Measurements from ENCODE around the gene SLC35A4. TPM values are rescaled to one million over a fixed set of nuclear protein-coding genes. Genes with fewer than 3 reads are reported as not detected.

SLC35A4 gene
- total RNA-seq, 1 experiment from 2014 or later, result 66.2 TPM

DNA sequence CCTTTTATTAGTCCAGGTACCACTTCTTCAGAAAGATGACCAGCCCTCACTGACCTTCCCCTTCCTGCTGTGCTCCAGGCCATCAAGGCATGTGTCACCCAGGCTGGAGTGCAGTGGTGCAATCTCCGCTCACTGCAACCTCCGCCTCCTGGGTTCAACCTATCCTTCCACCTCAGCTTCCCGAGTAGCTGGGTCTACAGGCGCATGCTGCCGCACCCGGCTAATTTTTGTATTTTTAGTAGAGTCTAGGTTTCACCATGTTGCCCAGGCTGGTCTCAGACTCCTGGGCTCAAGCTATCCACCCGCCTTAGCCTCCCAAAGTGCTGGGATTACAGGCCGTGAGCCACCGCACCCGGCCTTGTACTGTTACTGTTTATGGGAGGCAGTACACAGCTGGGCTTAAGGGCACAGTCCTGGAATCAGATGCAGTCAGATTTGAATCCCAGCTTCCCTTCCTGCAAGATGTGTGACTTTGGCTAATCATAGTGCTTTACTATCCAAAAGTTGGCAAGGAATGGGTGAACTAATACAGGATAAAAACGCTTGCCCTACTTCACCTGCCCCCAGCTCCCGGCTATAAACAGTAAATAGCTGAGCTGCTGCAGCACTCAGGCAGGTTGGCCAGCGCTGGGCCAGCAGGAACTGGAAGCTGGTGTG is 17.6 kb upstream of the SLC35A4 start:
- Histone ChIP-seq H3K9me2 (ENCODE audit: insufficient read depth) (no peaks in the 10 kb centered on the region), H3K4me3 (no peak overlapping the region), H3K27me3 (ENCODE audit: insufficient read depth, low read depth) (no peaks in the 10 kb centered on the region), H3K4me1 (replicated peaks; ENCODE audit: insufficient read depth) (no peaks in the 10 kb centered on the region), H3F3A (ENCODE audit: insufficient read depth, low read depth) (peaks cover 33% of the 10 kb centered on the region; the same call in 1 of the 2 replicates), H3K36me3 (ENCODE audit: low read depth) (peaks cover 7% of the 10 kb centered on the region; the same call in 1 of the 2 replicates), H2AFZ (no peak overlapping the region), H3K27ac (no peak overlapping the region), H3K9me3 (ENCODE audit: insufficient read depth, low read depth) (no peaks in the 10 kb centered on the region), H4K20me1 (ENCODE audit: insufficient read depth) (peaks cover 4% of the 10 kb centered on the region; the same call in 1 of the 2 replicates), H3K79me2 (ENCODE audit: low read depth) (no peaks in the 10 kb centered on the region), H3K4me2 (no peak overlapping the region)
- no TSS peak for BruUV-seq (replicated peaks)
- intact Hi-C loops (cut with micrococcal nuclease; ENCODE audit: unreplicated experiment), result no loop called here
- CTCF ChIA-PET, result no interaction called here
- no peak for DNase-seq
- POLR2A ChIA-PET (ENCODE audit: unreplicated experiment), result no interaction called here
- TF ChIP-seq EZH2 (IDR thresholded peaks at IDR 0.05; ENCODE audit: low read depth) (no peak), CTCF (conservative IDR thresholded peaks at IDR 0.05) (no peak)

- CTCF ChIA-PET, result no interaction called here
- no peaks in the 10 kb centered on the region for H3K9me2 ChIP-seq (ENCODE audit: insufficient read depth)
- H3K9me3 ChIP-seq (ENCODE audit: insufficient read depth, low read depth), result no peaks in the 10 kb centered on the region
- no peak within 1 kb of the TSS for H3K27ac ChIP-seq
- peaks cover 7% of the 10 kb centered on the region; the same call in 1 of the 2 replicates for H3K36me3 ChIP-seq (ENCODE audit: low read depth)
- peaks cover 33% of the 10 kb centered on the region; the same call in 1 of the 2 replicates for H3F3A ChIP-seq (ENCODE audit: insufficient read depth, low read depth)
- H4K20me1 ChIP-seq (ENCODE audit: insufficient read depth), result peaks cover 4% of the 10 kb centered on the region; the same call in 1 of the 2 replicates
- intact Hi-C loops (cut with micrococcal nuclease; ENCODE audit: unreplicated experiment), result no loop called here
- TF ChIP-seq CTCF (conservative IDR thresholded peaks at IDR 0.05) (no peak), EZH2 (IDR thresholded peaks at IDR 0.05; ENCODE audit: low read depth) (no peak)
- H3K4me1 ChIP-seq (replicated peaks; ENCODE audit: insufficient read depth), result no peaks in the 10 kb centered on the region
- H3K4me3 ChIP-seq, result no peak within 1 kb of the TSS
- no peak within 1 kb of the TSS for H3K4me2 ChIP-seq
- POLR2A ChIA-PET (ENCODE audit: unreplicated experiment), result interaction anchor here (0.6 kb wide), 1 partner anchor 10 kb away, joined by 3 read pairs; the partner anchor contains the start of gene SRA1
- no peaks in the 10 kb centered on the region for H3K79me2 ChIP-seq (ENCODE audit: low read depth)
- no TSS peak for BruUV-seq (replicated peaks)
- H3K27me3 ChIP-seq (ENCODE audit: insufficient read depth, low read depth), result no peaks in the 10 kb centered on the region
- no peak within 1 kb of the TSS for H2AFZ ChIP-seq
- no peak for DNase-seq
Observed at GRCh38 chr5:140547508-140548299, 16.9 kb upstream of the SLC35A4 start, which contains the start of gene EIF4EBP3. TSS of gene EIF4EBP3 (plus strand) at chr5:140547662. CDS start at chr5:140547738, 76 bp downstream.

DNA sequence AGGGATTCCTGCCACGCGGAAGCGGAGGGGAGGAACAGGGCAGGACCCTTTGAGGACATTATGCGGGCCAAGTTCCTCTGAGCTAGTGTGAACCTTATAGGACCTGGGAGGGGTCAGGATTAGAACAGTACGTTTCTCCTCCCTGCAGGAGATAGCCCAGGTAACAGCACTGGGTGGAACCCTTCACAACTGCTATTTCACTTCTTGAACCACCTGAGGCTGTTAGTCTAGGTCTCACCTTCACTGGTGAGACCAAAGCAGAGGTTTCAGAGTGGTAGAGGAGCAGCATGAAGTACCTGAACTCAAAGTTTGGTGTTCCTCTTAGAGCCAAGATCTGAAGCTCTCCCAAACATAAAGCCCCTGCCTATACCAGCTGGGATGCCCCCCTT is 16.3 kb upstream of the SLC35A4 start:
- ChIA-PET CTCF (no interaction called here), POLR2A (ENCODE audit: unreplicated experiment) (interaction anchor here (0.6 kb wide), 1 partner anchor 9 kb away, joined by 3 read pairs; the partner anchor contains the start of gene SRA1)
- Histone ChIP-seq H3K27me3 (ENCODE audit: insufficient read depth, low read depth) (no peaks in the 10 kb centered on the region), H4K20me1 (ENCODE audit: insufficient read depth) (peaks cover 4% of the 10 kb centered on the region; the same call in 1 of the 2 replicates), H3K4me3 (no peak overlapping the region), H3K4me1 (replicated peaks; ENCODE audit: insufficient read depth) (no peaks in the 10 kb centered on the region), H2AFZ (no peak overlapping the region), H3K79me2 (ENCODE audit: low read depth) (no peaks in the 10 kb centered on the region), H3K36me3 (ENCODE audit: low read depth) (peaks cover 7% of the 10 kb centered on the region; the same call in 1 of the 2 replicates), H3F3A (ENCODE audit: insufficient read depth, low read depth) (peaks cover 33% of the 10 kb centered on the region; the same call in 1 of the 2 replicates), H3K27ac (no peak overlapping the region), H3K9me2 (ENCODE audit: insufficient read depth) (no peaks in the 10 kb centered on the region), H3K4me2 (no peak overlapping the region), H3K9me3 (ENCODE audit: insufficient read depth, low read depth) (no peaks in the 10 kb centered on the region)
- no TSS peak for BruUV-seq (replicated peaks)
- intact Hi-C loops (cut with micrococcal nuclease; ENCODE audit: unreplicated experiment), result no loop called here
- DNase-seq, result no peak
- TF ChIP-seq CTCF (conservative IDR thresholded peaks at IDR 0.05), result no peak
- TF ChIP-seq EZH2 (IDR thresholded peaks at IDR 0.05; ENCODE audit: low read depth), result no peak

Data from PC-9 (cell line).